ENCODE results near the gene KIF1A. TPM values are rescaled to one million over a fixed set of nuclear protein-coding genes. Genes with fewer than 3 reads are reported as not detected.

The KIF1A gene
- total and polyA plus RNA-seq, 2 of the 13 experiments (the other 11 are each of a cell fraction or from before 2014, with no cell fraction given), result 0.01 TPM; not detected in 1

DNA sequence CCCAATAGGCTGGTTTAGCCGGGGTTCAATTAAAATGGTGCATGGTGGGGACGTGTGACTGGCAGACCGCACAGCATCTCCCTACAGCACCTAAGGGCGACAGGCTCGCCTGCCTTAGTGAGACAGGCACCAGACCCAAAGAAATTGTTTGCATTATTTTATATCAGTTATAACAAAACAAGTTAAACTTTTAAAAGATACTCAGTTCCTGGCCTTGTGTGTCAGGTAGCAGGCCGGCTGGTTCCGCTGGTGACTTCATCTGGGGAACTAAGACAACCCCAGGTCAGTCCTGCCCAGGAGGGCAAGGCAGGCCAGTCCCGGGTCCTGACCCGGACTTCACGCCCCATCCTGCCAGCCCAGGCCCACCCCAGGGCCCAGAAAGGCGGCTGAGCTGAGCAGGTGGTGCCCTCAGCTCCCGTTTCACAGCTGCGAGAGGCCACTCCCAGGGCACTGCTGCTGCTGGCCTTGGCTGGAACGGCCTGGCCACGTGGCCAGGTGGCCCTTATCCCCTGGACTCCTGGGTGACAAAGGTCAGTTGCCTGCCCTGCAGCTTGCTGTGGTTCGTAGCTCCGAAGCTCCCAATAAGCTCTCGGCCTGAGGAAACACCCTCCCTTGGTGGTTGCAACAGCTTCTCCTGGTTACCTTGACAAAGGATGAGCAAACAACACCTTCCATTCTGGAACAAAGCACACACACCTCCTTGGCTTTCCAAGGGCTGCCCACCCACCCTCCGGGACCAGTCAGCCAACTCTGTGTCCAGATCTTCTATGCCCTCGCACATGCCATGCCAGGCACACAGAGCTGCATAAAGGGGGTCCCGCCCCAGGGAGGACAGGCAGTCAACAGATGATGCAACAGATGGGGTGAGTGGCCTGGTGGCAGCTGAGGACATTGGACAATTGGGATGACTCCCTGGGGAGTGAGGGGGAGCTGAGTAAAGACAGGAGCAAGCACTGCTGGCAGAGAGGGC is 37.3 kb upstream of the KIF1A start (continued):
- peak; percentile 98 for TF ChIP-seq ZNF776 (CRISPR knock-in tag; IDR thresholded peaks at IDR 0.05)
- TF ChIP-seq TGIF2 (CRISPR knock-in tag; IDR thresholded peaks at IDR 0.05), result peak; percentile 98
- TF ChIP-seq, protein P1, sequence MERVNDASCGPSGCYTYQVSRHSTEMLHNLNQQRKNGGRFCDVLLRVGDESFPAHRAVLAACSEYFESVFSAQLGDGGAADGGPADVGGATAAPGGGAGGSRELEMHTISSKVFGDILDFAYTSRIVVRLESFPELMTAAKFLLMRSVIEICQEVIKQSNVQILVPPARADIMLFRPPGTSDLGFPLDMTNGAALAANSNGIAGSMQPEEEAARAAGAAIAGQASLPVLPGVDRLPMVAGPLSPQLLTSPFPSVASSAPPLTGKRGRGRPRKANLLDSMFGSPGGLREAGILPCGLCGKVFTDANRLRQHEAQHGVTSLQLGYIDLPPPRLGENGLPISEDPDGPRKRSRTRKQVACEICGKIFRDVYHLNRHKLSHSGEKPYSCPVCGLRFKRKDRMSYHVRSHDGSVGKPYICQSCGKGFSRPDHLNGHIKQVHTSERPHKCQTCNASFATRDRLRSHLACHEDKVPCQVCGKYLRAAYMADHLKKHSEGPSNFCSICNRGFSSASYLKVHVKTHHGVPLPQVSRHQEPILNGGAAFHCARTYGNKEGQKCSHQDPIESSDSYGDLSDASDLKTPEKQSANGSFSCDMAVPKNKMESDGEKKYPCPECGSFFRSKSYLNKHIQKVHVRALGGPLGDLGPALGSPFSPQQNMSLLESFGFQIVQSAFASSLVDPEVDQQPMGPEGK (CRISPR knock-in tag; IDR thresholded peaks at IDR 0.05), result peak; percentile 86
- peak; percentile 99 for TF ChIP-seq ZNF136 (CRISPR knock-in tag; IDR thresholded peaks at IDR 0.05; ENCODE audit: low read depth)
- TF ChIP-seq, protein P2, sequence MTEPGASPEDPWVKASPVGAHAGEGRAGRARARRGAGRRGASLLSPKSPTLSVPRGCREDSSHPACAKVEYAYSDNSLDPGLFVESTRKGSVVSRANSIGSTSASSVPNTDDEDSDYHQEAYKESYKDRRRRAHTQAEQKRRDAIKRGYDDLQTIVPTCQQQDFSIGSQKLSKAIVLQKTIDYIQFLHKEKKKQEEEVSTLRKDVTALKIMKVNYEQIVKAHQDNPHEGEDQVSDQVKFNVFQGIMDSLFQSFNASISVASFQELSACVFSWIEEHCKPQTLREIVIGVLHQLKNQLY (CRISPR knock-in tag; IDR thresholded peaks at IDR 0.05), result peak; percentile 98
- TF ChIP-seq ZC3H13 (CRISPR knock-in tag; IDR thresholded peaks at IDR 0.05), result peak; percentile 89; the same call in 1 of the 2 replicates
- TF ChIP-seq AGO2 (optimal IDR thresholded peaks at IDR 0.05; ENCODE audit: low read depth, low read length), result no peak
- no peak for TF ChIP-seq PLRG1 (conservative IDR thresholded peaks at IDR 0.05)
- no peak for TF ChIP-seq MTA3 (CRISPR knock-in tag; IDR thresholded peaks at IDR 0.05)
- peak; percentile 89 for TF ChIP-seq GZF1 (CRISPR knock-in tag; IDR thresholded peaks at IDR 0.05)
- TF ChIP-seq ZNF788 (CRISPR knock-in tag; IDR thresholded peaks at IDR 0.05; ENCODE audit: borderline replicate concordance), result peak; percentile 99
- peak; percentile 71 for TF ChIP-seq KDM2A (CRISPR knock-in tag; IDR thresholded peaks at IDR 0.05; ENCODE audit: borderline replicate concordance, low read depth)
- TF ChIP-seq ZNF12 (CRISPR knock-in tag; IDR thresholded peaks at IDR 0.05), result peak; percentile 78; the same call in 1 of the 2 replicates
- TF ChIP-seq, protein P3, sequence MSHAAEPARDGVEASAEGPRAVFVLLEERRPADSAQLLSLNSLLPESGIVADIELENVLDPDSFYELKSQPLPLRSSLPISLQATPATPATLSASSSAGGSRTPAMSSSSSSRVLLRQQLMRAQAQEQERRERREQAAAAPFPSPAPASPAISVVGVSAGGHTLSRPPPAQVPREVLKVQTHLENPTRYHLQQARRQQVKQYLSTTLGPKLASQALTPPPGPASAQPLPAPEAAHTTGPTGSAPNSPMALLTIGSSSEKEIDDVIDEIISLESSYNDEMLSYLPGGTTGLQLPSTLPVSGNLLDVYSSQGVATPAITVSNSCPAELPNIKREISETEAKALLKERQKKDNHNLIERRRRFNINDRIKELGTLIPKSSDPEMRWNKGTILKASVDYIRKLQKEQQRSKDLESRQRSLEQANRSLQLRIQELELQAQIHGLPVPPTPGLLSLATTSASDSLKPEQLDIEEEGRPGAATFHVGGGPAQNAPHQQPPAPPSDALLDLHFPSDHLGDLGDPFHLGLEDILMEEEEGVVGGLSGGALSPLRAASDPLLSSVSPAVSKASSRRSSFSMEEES (CRISPR knock-in tag; IDR thresholded peaks at IDR 0.05), result peak; percentile 96
- no peak; the same call in 1 of the 2 replicates for TF ChIP-seq ZNF367 (CRISPR knock-in tag; IDR thresholded peaks at IDR 0.05; ENCODE audit: borderline replicate concordance)
- peak; percentile 99 for TF ChIP-seq ZNF296 (CRISPR knock-in tag; conservative IDR thresholded peaks at IDR 0.05)
- TF ChIP-seq, protein P4, sequence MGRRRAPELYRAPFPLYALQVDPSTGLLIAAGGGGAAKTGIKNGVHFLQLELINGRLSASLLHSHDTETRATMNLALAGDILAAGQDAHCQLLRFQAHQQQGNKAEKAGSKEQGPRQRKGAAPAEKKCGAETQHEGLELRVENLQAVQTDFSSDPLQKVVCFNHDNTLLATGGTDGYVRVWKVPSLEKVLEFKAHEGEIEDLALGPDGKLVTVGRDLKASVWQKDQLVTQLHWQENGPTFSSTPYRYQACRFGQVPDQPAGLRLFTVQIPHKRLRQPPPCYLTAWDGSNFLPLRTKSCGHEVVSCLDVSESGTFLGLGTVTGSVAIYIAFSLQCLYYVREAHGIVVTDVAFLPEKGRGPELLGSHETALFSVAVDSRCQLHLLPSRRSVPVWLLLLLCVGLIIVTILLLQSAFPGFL (CRISPR knock-in tag; IDR thresholded peaks at IDR 0.05), result no peak
- peak; percentile 88; the same call in 1 of the 2 replicates for TF ChIP-seq ZSCAN30 (CRISPR knock-in tag; IDR thresholded peaks at IDR 0.05)
- peak; percentile 38; the same call in 1 of the 2 replicates for TF ChIP-seq MAZ (IDR thresholded peaks at IDR 0.05; ENCODE audit: borderline replicate concordance, low read depth, low read length)
- peak; percentile 98; the same call in 1 of the 2 replicates for TF ChIP-seq MAZ (CRISPR knock-in tag; IDR thresholded peaks at IDR 0.05; ENCODE audit: low read depth)
- TF ChIP-seq AKAP8 (CRISPR knock-in tag; IDR thresholded peaks at IDR 0.05), result peak; percentile 94
